Measurements from ENCODE around the gene NTHL1.

GRCh38 chr16:2090481-2090776 is 42.8 kb upstream of the NTHL1 start:
- TF ChIP-seq CTCF (IDR thresholded peaks at IDR 0.05) (no peak), POLR2A (IDR thresholded peaks at IDR 0.05) (no peak), POLR2AphosphoS5 (IDR thresholded peaks at IDR 0.05) (no peak)
